HG02970 (cell line): Measurements from ENCODE around the gene PRND.

Experiments used
- ATAC-seq: cut with Tn5 transposase; IDR thresholded peaks from one replicate; pipeline ENCODE4 v1.9.1; 2021; ENCODE audit warnings: mild to moderate bottlenecking, moderate library complexity, moderate number of reproducible peaks; ENCODE audit not compliant: unreplicated experiment, low FRiP score

Gene PRND

GRCh38 chr20:4774207-4774606 is 52.5 kb downstream of the PRND start:
- ATAC-seq: no peak

GRCh38 chr20:4775322-4776078 is 53.8 kb downstream of the PRND start:
- no peak for ATAC-seq

- no peak for ATAC-seq
Measured at GRCh38 chr20:4776079-4776630, 54.4 kb downstream of the PRND start.
